HG02938 (cell line): ENCODE measurements around the gene MYO16.

Experiments used
- ATAC-seq: cut with Tn5 transposase; IDR thresholded peaks from one replicate; pipeline ENCODE4 v1.9.1; 2021; ENCODE audit warnings: mild to moderate bottlenecking, moderate library complexity; ENCODE audit not compliant: unreplicated experiment

Gene MYO16

GRCh38 chr13:108662528-108662927 lies 33.1 kb downstream of the MYO16 start:
- no peak for ATAC-seq

GRCh38 chr13:108663710-108664109 lies 34.3 kb downstream of the MYO16 start:
- no peak for ATAC-seq

- ATAC-seq, result no peak
Observed at GRCh38 chr13:108667205-108667604, 37.8 kb downstream of the MYO16 start.

GRCh38 chr13:108669381-108669780 lies 40.0 kb downstream of the MYO16 start:
- no peak for ATAC-seq

- no peak for ATAC-seq
Observed at GRCh38 chr13:108674346-108674745, 44.9 kb downstream of the MYO16 start.

- ATAC-seq, result no peak
Observed at GRCh38 chr13:108674771-108675170, 45.4 kb downstream of the MYO16 start.

- no peak for ATAC-seq
Observed at GRCh38 chr13:108676620-108677019, 47.2 kb downstream of the MYO16 start.

GRCh38 chr13:108677806-108678205 lies 48.4 kb downstream of the MYO16 start:
- ATAC-seq, result no peak

- ATAC-seq, result no peak
Observed at GRCh38 chr13:108680011-108680410, 50.6 kb downstream of the MYO16 start.

GRCh38 chr13:108681986-108682575 lies 52.7 kb downstream of the MYO16 start:
- ATAC-seq, result no peak

- no peak for ATAC-seq
Observed at GRCh38 chr13:108682714-108683113, 53.3 kb downstream of the MYO16 start.

- ATAC-seq, result no peak
Observed at GRCh38 chr13:108686027-108686426, 56.6 kb downstream of the MYO16 start.

GRCh38 chr13:108690726-108691125 lies 61.3 kb downstream of the MYO16 start:
- ATAC-seq, result no peak

- ATAC-seq, result no peak
Observed at GRCh38 chr13:108700422-108701170, 71.2 kb downstream of the MYO16 start.

GRCh38 chr13:108702171-108702570 lies 72.8 kb downstream of the MYO16 start:
- no peak for ATAC-seq

- no peak for ATAC-seq
Observed at GRCh38 chr13:108705031-108705430, 75.6 kb downstream of the MYO16 start.

- ATAC-seq, result no peak
Observed at GRCh38 chr13:108707584-108707983, 78.2 kb downstream of the MYO16 start.

- no peak for ATAC-seq
Observed at GRCh38 chr13:108708921-108709320, 79.5 kb downstream of the MYO16 start.

- no peak for ATAC-seq
Observed at GRCh38 chr13:108711386-108711785, 82.0 kb downstream of the MYO16 start.

- no peak for ATAC-seq
Observed at GRCh38 chr13:108725471-108725870, 96.1 kb downstream of the MYO16 start.

GRCh38 chr13:108728370-108728769 lies 99.0 kb downstream of the MYO16 start:
- no peak for ATAC-seq

GRCh38 chr13:108733022-108733560 lies 103.7 kb downstream of the MYO16 start:
- no peak for ATAC-seq
